Natural killer cell treated with Interleukin-12 subunit alpha and Interleukin-12 subunit beta and Interleukin-15 and Interleukin-18, amount 100 ng/mL, for 72 hours (primary cell): ENCODE results near the gene POLR2M. TPM values are rescaled to one million over a fixed set of nuclear protein-coding genes. Genes with fewer than 3 reads are reported as not detected.

Experiments used
- ATAC-seq, 2 donors: fragments of 150-1000 bp; cut with Tn5 transposase in 1 of 2; sonication (Bioruptor Pico), chemical (Tn5 transposase) in 1 of 2; 2 replicates each; pipeline ENCODE4 v1.10.0; 2021
- DNase-seq: peaks from one replicate; pipeline ENCODE4 v3.0.0; 2022; ENCODE audit warnings: low spot score
- H3K27ac Mint-ChIP-seq, 2 donors: 1 replicate in 1 of 2; 2 replicates in 1 of 2; pipeline ENCODE4 v1.8.0; 2022; ENCODE audit warnings: mixed read lengths in 2 of 2, mild to moderate bottlenecking in 1 of 2, moderate library complexity in 1 of 2
- H3K27me3 Mint-ChIP-seq, 2 donors: 1 replicate in 1 of 2; 2 replicates in 1 of 2; pipeline ENCODE4 v1.8.0; 2022; ENCODE audit warnings: mixed read lengths in 2 of 2
- H3K36me3 Mint-ChIP-seq: one replicate; pipeline ENCODE4 v1.8.0; 2022; ENCODE audit warnings: mixed read lengths
- H3K4me1 Mint-ChIP-seq, 2 donors: 1 replicate in 1 of 2; 2 replicates in 1 of 2; pipeline ENCODE4 v1.8.0; 2022; ENCODE audit warnings: low read depth in 2 of 2, mixed read lengths in 2 of 2, mild to moderate bottlenecking in 1 of 2
- H3K4me3 Mint-ChIP-seq: one replicate; pipeline ENCODE4 v1.8.0; 2022; ENCODE audit warnings: mixed read lengths
- H3K9me3 Mint-ChIP-seq: 2 replicates; pipeline ENCODE4 v1.8.0; 2022; ENCODE audit warnings: mixed read lengths
- total RNA-seq, 2 donors: library from RNA; stranded (reverse); gene quantifications; one replicate each; pipeline ENCODE4 v1.2.3, GENCODE V29; 2022

Gene POLR2M
- total RNA-seq: 10 to 100 TPM; 40.2 to 47.5 TPM

DNA sequence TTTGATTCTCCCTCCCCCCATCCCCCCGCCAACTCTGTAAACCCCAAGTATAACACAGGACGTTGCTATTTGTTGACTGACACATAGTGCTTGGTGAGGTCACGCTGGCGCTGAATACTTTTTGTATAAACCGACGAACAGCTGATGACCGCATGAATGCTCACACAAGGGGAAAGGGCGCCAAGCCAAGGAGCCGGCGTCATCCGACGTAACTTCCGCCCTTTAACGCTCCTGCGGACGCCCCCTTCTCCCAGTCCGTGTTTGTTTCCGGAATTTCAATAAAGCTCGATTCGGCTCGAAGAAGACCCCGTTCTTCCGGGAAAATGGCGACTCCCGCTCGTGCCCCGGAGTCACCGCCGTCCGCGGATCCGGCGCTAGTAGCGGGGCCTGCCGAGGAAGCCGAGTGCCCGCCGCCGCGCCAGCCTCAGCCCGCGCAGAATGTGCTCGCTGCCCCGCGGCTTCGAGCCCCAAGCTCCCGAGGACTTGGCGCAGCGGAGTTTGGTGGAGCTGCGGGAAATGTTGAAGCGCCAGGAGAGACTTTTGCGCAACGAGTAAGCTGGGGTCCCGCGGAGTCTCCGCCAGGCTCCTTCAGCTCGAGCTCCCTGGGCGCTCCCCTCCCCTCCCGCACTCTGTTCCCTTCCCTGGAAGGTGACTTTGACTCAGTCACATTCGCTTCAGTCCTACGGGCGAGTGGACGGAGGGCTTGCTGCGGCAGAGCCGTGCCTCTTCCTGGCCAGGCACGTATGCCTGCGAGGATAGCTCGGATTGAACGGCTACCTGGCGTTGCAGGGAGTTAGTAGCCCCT is at the start of gene POLR2M:
POLR2M (plus strand) TSS at position 310 of the 805 bp plus-strand sequence; CDS start at position 439, 129 bp downstream.
- H3K9me3 Mint-ChIP-seq: no peaks in the 10 kb centered on the region
- DNase-seq (peak; percentile 93), ATAC-seq (peak; percentile 97 to 98)
- H3K4me3 Mint-ChIP-seq: peak within 1 kb of the TSS; percentile 95
- H3K4me1 Mint-ChIP-seq: peaks cover 27 to 46% of the 10 kb centered on the region in 2 donors
- peak within 1 kb of the TSS; percentile 81 to 88 for H3K27ac Mint-ChIP-seq
- H3K36me3 Mint-ChIP-seq: peaks cover 34% of the 10 kb centered on the region
- H3K27me3 Mint-ChIP-seq: peaks cover 14% of the 10 kb centered on the region in 2 donors

DNA sequence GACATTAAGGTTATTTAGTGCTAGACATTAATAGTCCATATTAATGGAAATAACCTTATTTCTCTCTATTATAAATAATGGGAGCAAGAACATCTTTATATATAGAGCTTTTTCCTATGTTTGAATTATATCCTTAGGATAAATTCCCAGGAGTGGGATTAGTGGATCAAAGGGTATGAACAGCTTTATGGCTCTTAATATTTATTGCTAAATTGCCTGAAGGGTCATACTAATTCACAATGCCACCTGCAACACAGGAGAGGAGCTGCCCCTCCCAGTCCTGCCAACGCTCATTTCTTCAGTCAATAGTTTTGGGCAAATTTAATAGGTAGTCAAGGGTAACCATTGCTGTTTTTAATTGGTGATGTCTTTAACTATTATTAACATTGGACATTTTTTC is 48.9 kb upstream of the POLR2M start:
- Mint-ChIP-seq H3K9me3 (no peaks in the 10 kb centered on the region), H3K4me3 (no peak overlapping the region), H3K4me1 (no peaks in the 10 kb centered on the region), H3K27me3 (peaks cover 18 to 32% of the 10 kb centered on the region in 2 donors), H3K27ac (no peak overlapping the region), H3K36me3 (no peaks in the 10 kb centered on the region)
- ATAC-seq (no peak), DNase-seq (no peak)

DNA sequence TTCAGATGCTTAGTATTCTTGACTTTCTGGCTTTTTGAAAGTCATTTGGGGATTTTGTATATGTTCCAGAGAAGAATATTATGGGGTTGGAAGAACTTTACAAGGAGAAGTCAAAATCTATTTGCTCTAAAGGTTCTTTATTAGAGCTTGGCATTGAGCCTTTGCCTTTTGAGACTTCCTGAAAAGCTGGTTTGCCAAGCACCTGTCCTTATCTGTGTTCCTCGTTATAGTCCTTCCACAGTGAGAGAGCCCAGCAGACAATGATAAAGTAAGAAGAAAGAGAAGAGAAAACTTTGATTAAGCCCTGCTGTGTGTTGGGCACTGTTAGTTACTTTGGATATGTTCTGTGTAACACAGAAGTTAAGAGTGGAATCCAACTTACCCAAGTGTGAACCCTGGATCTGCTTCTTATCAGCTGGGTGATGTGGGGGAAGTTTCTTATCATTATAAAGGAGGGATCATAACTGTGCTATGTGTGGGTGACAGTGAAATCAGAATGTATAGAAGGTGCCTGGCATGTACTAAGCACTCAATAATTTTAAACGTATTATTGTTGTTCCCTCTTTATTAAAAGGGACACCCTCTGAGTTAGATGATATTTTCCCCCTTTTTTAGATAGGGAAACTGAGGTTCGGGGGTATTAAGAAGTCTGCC is 44.3 kb upstream of the POLR2M start:
- H3K4me3 Mint-ChIP-seq: no peak overlapping the region
- no peaks in the 10 kb centered on the region for H3K4me1 Mint-ChIP-seq
- ATAC-seq (no peak), DNase-seq (no peak)
- no peak overlapping the region for H3K27ac Mint-ChIP-seq
- H3K27me3 Mint-ChIP-seq: peaks cover 15 to 41% of the 10 kb centered on the region in 2 donors
- H3K36me3 Mint-ChIP-seq: no peaks in the 10 kb centered on the region
- H3K9me3 Mint-ChIP-seq: no peaks in the 10 kb centered on the region

DNA sequence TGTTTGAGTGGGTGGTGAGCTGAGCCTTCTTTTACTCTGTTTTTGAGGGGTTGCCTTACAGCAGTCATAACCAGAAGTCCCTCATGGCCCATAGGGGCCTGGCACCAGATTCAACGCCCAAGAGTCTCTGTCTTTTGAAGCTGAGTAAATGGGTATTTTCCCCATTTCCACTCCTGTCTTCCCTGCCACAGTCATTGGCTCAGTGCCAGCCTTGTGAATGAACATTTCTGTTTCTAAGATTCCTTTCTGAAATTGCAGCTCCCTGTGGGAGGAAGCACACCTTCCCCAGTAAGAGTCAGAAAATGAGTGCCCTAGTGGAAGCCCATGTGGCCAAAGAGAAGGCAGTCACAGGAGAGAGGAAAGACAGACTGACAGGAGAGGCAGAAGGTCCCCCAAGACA is 43.7 kb upstream of the POLR2M start:
- H3K27me3 Mint-ChIP-seq: peaks cover 18 to 42% of the 10 kb centered on the region in 2 donors

DNA sequence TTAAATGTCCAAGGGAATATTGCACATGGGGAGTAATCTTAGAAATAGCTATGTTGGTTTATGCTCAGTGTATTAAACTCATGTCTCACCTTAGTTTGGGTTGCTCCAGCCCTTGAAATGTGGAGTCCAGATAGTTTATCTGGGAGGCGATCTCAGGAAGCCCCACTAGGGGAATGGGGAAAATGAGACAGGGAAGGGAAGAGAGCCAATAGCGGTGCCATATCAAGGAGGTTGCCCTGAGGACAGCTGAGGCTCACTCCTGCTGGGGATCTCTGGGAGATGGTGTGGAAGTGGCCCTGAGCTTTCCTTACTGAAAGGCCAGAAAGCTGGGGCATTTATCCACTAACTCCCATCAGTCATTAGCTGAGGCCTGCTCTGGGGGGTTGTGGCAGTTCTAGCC is 43.3 kb upstream of the POLR2M start:
- no peak for ATAC-seq
- Mint-ChIP-seq H3K9me3 (no peaks in the 10 kb centered on the region), H3K27me3 (peaks cover 14 to 42% of the 10 kb centered on the region in 2 donors), H3K36me3 (no peaks in the 10 kb centered on the region), H3K4me3 (no peak overlapping the region), H3K27ac (no peak overlapping the region), H3K4me1 (no peaks in the 10 kb centered on the region)
- DNase-seq: no peak

More for the DNA sequence above, 43.7 kb upstream of the POLR2M start:
- H3K4me3 Mint-ChIP-seq: no peak overlapping the region
- ATAC-seq (no peak), DNase-seq (no peak)
- no peak overlapping the region for H3K27ac Mint-ChIP-seq
- H3K36me3 Mint-ChIP-seq: no peaks in the 10 kb centered on the region
- no peaks in the 10 kb centered on the region for H3K4me1 Mint-ChIP-seq
- no peaks in the 10 kb centered on the region for H3K9me3 Mint-ChIP-seq

DNA sequence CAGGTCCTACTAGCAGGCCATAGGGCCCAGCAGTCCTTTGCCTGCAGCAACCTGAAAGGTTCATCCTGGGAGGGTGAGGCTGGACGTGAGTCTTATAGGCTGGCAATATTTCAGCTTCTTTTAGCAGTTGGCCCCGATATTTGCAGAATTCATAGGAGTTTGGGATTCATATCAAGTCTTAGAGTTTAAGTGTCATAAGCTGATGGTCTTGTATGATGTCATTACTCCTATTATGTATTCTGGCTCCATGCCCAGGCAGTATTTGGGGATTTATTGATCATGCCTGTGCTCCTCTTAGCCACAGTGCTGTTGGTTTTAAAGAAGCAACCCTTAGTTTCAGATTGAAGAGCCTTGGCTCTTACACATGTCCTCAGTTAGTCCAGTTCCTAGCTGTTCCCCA is 41.3 kb upstream of the POLR2M start:
- Mint-ChIP-seq H3K27me3 (peaks cover 20 to 45% of the 10 kb centered on the region in 2 donors), H3K9me3 (no peaks in the 10 kb centered on the region), H3K4me1 (no peaks in the 10 kb centered on the region), H3K36me3 (no peaks in the 10 kb centered on the region), H3K4me3 (no peak overlapping the region), H3K27ac (no peak overlapping the region)
- ATAC-seq (no peak), DNase-seq (no peak)

DNA sequence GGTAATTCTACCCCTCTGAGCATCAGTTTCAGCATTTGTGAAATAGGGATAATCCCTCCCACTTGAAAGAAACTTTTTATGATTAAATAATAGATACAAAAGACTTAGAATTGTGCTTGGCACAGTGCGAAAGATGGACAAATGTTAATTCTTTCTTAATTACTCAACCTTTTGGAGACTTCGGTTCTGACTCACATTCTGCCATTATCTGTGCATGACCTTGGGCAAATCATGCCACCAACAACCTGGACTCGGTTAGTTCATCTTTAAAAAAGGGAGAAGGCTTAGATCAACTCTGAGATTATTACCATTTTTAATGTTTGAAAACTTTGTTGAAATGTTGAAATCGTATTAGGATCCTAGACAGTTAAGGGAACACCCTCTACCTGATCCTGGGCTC is 40.6 kb upstream of the POLR2M start:
- H3K36me3 Mint-ChIP-seq: no peaks in the 10 kb centered on the region
- ATAC-seq: no peak

DNA sequence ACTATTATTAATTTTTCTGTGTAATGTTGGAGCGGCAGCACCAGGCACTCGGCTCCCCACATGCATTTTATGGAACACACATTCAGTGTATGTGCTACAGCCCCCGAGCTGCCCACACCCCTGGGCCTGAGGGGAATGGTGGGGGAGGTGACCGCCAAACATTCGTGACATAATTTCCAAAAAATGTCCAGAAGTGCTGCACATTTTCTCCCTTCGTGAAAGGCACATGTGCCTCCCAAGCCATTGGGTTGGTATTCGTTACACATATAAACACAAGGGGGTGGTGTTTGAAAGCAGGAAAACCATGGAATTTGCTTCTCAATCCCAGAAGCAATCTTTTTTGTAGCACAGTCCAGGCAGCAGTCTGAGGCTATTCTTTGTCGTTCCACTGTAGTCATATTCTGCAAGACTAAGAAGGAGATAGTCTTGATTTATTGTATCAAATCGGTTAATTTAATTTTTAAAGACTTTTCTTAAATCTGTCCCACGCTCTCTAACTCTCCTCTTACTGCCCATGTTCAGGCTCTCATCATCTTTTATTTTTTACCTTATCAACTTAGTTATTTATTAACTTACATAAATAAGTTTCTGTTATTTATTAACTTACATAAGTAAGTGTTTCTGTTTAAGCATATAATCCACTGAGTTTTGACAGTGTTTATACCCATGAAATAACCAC is 39.2 kb upstream of the POLR2M start:
- no peak overlapping the region for H3K27ac Mint-ChIP-seq
- no peaks in the 10 kb centered on the region for H3K4me1 Mint-ChIP-seq
- H3K4me3 Mint-ChIP-seq: no peak overlapping the region
- no peaks in the 10 kb centered on the region for H3K36me3 Mint-ChIP-seq
- ATAC-seq (no peak), DNase-seq (no peak)
- H3K27me3 Mint-ChIP-seq: peaks cover 30 to 57% of the 10 kb centered on the region in 2 donors
- H3K9me3 Mint-ChIP-seq: no peaks in the 10 kb centered on the region

More for the DNA sequence above, 40.6 kb upstream of the POLR2M start:
- Mint-ChIP-seq H3K27me3 (peaks cover 24 to 52% of the 10 kb centered on the region in 2 donors), H3K4me3 (no peak overlapping the region), H3K4me1 (no peaks in the 10 kb centered on the region), H3K9me3 (no peaks in the 10 kb centered on the region), H3K27ac (no peak overlapping the region)
- DNase-seq: no peak

DNA sequence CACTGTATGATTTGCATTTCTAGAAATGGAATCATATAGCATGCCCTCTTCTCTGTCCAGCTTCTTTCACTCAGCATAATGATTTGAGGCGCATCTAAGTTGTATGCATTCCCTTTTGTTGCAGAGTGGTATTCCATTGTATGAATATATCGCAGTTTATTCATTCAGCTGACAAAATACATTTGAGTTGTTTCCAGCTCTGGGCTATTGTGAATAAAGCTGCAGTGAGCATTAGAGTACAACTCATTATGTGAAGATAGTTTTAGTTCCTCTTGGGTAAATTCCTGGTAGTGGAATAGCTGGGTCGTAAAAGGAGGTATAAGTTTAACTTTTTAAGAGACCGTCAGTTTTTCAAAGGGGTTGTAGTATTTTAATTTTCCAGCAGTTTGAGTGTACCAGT is 38.5 kb upstream of the POLR2M start:
- Mint-ChIP-seq H3K27ac (no peak overlapping the region), H3K4me3 (no peak overlapping the region), H3K36me3 (no peaks in the 10 kb centered on the region), H3K27me3 (peaks cover 34 to 63% of the 10 kb centered on the region in 2 donors), H3K9me3 (no peaks in the 10 kb centered on the region), H3K4me1 (no peaks in the 10 kb centered on the region)
- ATAC-seq (no peak), DNase-seq (no peak)

DNA sequence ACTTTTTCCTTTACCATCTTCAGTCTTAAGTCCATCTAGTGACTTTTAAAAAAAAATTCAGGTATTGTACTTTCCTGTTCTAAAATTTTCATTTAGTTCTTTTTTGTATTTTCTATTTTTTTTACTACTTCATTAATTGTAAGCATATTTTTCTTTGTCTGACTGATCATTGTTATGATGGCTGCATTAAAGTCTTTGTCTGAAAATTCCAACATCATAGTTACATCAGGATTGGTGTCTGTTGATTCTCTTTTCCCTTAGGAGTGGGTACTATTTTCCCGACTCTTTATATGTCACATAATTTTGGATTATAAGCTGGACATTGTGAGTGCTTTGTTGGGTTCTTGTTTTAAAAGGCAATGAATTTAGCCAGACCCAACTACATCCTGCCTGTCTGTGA is 34.9 kb upstream of the POLR2M start:
- Mint-ChIP-seq H3K36me3 (no peaks in the 10 kb centered on the region), H3K4me3 (no peak overlapping the region), H3K4me1 (no peaks in the 10 kb centered on the region), H3K27me3 (peaks cover 42 to 74% of the 10 kb centered on the region in 2 donors), H3K27ac (no peak overlapping the region), H3K9me3 (no peaks in the 10 kb centered on the region)
- ATAC-seq (no peak), DNase-seq (no peak)

DNA sequence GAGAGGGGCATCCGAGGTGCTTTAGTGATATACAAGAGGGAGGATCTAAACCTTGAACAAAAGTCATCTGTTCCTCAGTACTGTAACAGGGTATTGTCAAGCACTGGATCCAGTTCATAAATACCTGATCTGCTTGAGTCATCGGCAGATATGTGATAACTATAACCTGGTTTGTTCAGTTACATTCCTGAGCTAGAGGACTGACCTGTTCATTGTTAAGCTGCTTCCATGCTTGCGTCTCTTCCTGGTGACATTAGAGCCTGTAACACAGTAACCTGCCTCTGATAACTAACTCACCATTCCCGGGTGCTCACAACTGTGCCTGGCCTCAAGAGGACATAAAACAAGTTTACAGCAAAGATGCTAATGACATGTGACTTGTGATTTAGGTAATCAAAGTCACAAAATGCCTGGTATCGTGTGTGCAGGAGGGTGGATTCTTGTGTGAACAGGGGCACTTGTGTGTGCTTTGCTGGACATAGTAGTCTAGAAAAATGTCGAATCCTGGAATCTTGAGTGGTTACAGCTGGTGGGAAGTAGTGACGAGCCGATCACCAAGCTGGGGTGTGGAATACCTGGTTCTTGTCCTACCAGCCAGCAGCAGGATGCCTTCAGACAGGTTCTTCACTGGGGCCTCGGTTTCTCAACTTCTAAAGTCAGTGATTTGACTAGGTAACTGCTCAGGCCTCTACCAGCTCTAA is 30.9 kb upstream of the POLR2M start:
- Mint-ChIP-seq H3K4me3 (no peak overlapping the region), H3K27ac (no peak overlapping the region), H3K36me3 (no peaks in the 10 kb centered on the region), H3K27me3 (peaks cover 31 to 43% of the 10 kb centered on the region in 2 donors), H3K9me3 (no peaks in the 10 kb centered on the region), H3K4me1 (peaks cover 4 to 7% of the 10 kb centered on the region in 2 donors)
- ATAC-seq (no peak), DNase-seq (no peak)

DNA sequence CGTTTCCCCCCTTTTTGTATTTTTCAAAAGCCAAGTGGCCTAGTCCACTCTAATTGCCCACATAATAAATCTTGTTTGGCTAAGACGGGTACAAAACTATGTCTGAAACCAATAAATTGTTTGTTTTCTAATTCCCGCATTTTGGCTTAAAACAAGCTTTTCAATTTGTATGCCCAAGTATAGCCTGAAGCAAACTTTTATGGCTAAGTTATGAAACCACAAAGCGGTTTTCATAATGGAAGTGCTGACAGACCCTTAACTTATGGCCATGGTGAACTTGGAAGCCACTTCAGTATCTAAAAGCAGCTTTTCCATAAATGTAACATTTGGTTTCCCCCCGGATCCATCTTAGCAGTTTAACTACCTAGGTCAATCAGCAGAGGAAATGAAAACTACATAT is 29.9 kb upstream of the POLR2M start:
- DNase-seq: no peak
- Mint-ChIP-seq H3K36me3 (no peaks in the 10 kb centered on the region), H3K4me1 (peaks cover 4 to 8% of the 10 kb centered on the region in 2 donors), H3K4me3 (no peak overlapping the region), H3K9me3 (no peaks in the 10 kb centered on the region), H3K27ac (no peak overlapping the region), H3K27me3 (peaks cover 26 to 33% of the 10 kb centered on the region in 2 donors)
- no peak for ATAC-seq

DNA sequence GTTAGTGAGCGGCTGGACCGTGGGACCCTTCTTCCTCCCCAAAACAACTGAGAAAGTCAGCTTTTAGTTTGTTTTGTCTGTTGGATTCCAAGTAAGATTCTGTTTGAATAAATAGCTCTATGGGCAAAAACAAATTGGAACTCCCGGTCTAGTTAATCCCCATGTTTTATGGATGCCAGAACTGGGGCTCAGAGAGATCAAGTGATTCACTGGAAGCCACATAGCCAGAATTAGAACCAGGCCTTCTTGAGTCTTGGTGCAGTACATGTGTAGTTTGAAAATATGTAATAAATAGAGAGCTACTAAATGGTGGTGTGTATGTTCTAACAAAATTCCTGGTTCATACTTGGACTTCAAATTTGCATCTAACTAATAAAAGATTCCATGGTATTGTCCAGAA is 29.3 kb upstream of the POLR2M start:
- no peaks in the 10 kb centered on the region for H3K9me3 Mint-ChIP-seq
- DNase-seq (no peak), ATAC-seq (no peak)
- no peak overlapping the region for H3K4me3 Mint-ChIP-seq
- no peak overlapping the region for H3K27ac Mint-ChIP-seq
- H3K4me1 Mint-ChIP-seq: peaks cover 4 to 8% of the 10 kb centered on the region in 2 donors
- H3K36me3 Mint-ChIP-seq: no peaks in the 10 kb centered on the region
- peaks cover 23 to 27% of the 10 kb centered on the region in 2 donors for H3K27me3 Mint-ChIP-seq
